ENCODE data around the gene FCRLB. TPM values are rescaled to one million over a fixed set of nuclear protein-coding genes. Genes with fewer than 3 reads are reported as not detected.

Gene FCRLB
- total RNA-seq, 1 experiment from 2014 or later = 0.41 TPM

- CTCF ChIA-PET = no interaction called here
- no peaks in the 10 kb centered on the region for H3K9me3 ChIP-seq (ENCODE audit: control insufficient read depth, insufficient read depth, low read depth, low read length)
- no peak overlapping the region for H3K4me3 ChIP-seq (ENCODE audit: low read depth in 2 of 2, low read length in 2 of 2)
- no peaks in the 10 kb centered on the region for H3K36me3 ChIP-seq (ENCODE audit: control insufficient read depth, insufficient read depth, low read length)
- no peak overlapping the region for H3K27ac ChIP-seq (ENCODE audit: low read length)
- DNase-seq (ENCODE audit: low read depth, low spot score) (no peak), ATAC-seq (no peak)
- BruUV-seq (replicated peaks) = no TSS peak
- in situ Hi-C loops (cut with HindIII; ENCODE audit: low pct_unique_long_range_greater_than_20kb, low sequenced_read_pairs) (loop anchor here (25.0 kb wide), 1 partner anchor 203 kb away; the partner anchor contains the start of gene FCGR3A), intact Hi-C loops (cut with micrococcal nuclease; ENCODE audit: unreplicated experiment) (loop anchor here (10.0 kb wide), 3 partner anchors 175 to 255 kb away; no protein-coding TSS in a partner anchor)
- H3K27me3 ChIP-seq (ENCODE audit: control insufficient read depth, insufficient read depth, low read length) = no peaks in the 10 kb centered on the region
- no peak for TF ChIP-seq SIN3A (IDR thresholded peaks at IDR 0.05; ENCODE audit: borderline replicate concordance, insufficient read depth, low read depth, low read length)
- TF ChIP-seq TCF7L2 (IDR thresholded peaks at IDR 0.05; ENCODE audit: low read depth, low read length) = no peak
- TF ChIP-seq CTCF (IDR thresholded peaks at IDR 0.05) = no peak
- no peak for TF ChIP-seq POLR2AphosphoS5 (IDR thresholded peaks at IDR 0.05; ENCODE audit: low read depth, low read length)
- TF ChIP-seq REST (IDR thresholded peaks at IDR 0.05; ENCODE audit: insufficient read depth in 1 of 2, low read depth in 2 of 2, low read length in 1 of 2) = no peak
- no peaks in the 10 kb centered on the region for H3K4me1 ChIP-seq (ENCODE audit: control insufficient read depth, insufficient read depth, low read length)
- POLR2A ChIA-PET = no interaction called here
These were observed 18.7 kb downstream of the FCRLB start for GRCh38 chr1:161739865-161740566.

- POLR2A ChIA-PET = no interaction called here
- TF ChIP-seq TCF7L2 (IDR thresholded peaks at IDR 0.05; ENCODE audit: low read depth, low read length) (no peak), SIN3A (IDR thresholded peaks at IDR 0.05; ENCODE audit: borderline replicate concordance, insufficient read depth, low read depth, low read length) (no peak), POLR2AphosphoS5 (IDR thresholded peaks at IDR 0.05; ENCODE audit: low read depth, low read length) (no peak), CTCF (IDR thresholded peaks at IDR 0.05) (no peak), REST (IDR thresholded peaks at IDR 0.05; ENCODE audit: insufficient read depth in 1 of 2, low read depth in 2 of 2, low read length in 1 of 2) (no peak)
These were observed 19.6 kb downstream of the FCRLB start for GRCh38 chr1:161740921-161741320.

More at GRCh38 chr1:161740921-161741320, 19.6 kb downstream of the FCRLB start:
- CTCF ChIA-PET = interaction anchor here (1.2 to 1.4 kb wide), 3 partner anchors 14 to 245 kb away, joined by 3 to 4 read pairs (median 4); no protein-coding TSS in a partner anchor
- H3K4me3 ChIP-seq (ENCODE audit: low read depth in 2 of 2, low read length in 2 of 2) = no peak overlapping the region
- no TSS peak for BruUV-seq (replicated peaks)
- H3K27me3 ChIP-seq (ENCODE audit: control insufficient read depth, insufficient read depth, low read length) = no peaks in the 10 kb centered on the region
- no peaks in the 10 kb centered on the region for H3K4me1 ChIP-seq (ENCODE audit: control insufficient read depth, insufficient read depth, low read length)
- H3K27ac ChIP-seq (ENCODE audit: low read length) = no peak overlapping the region
- in situ Hi-C loops (cut with HindIII; ENCODE audit: low pct_unique_long_range_greater_than_20kb, low sequenced_read_pairs) (loop anchor here (25.0 kb wide), 1 partner anchor 204 kb away; the partner anchor contains the start of gene FCGR3A), intact Hi-C loops (cut with micrococcal nuclease; ENCODE audit: unreplicated experiment) (loop anchor here (10.0 kb wide), 2 partner anchors 206 to 256 kb away; no protein-coding TSS in a partner anchor)
- no peaks in the 10 kb centered on the region for H3K9me3 ChIP-seq (ENCODE audit: control insufficient read depth, insufficient read depth, low read depth, low read length)
- ATAC-seq (no peak), DNase-seq (ENCODE audit: low read depth, low spot score) (no peak)
- H3K36me3 ChIP-seq (ENCODE audit: control insufficient read depth, insufficient read depth, low read length) = no peaks in the 10 kb centered on the region

Measured in Panc1 (cell line).